Stimulated activated CD8-positive, alpha-beta memory T cell treated with anti-CD3 and anti-CD28 coated beads, Interleukin-12 subunit alpha, Interleukin-12 subunit beta, amount 100 ng/mL, for 24 hours (primary cell): ENCODE data around the gene B9D1.
"Not testable (repeated sequence)": the region's sequence is repeated elsewhere in the genome, so short reads cannot be mapped to it uniquely, and the experiment has no call there.

Source experiments
- DNase-seq: peaks from one replicate; pipeline ENCODE4 v3.0.0-alpha.2; 2020; ENCODE audit errors: extremely low read depth

Gene B9D1

DNA sequence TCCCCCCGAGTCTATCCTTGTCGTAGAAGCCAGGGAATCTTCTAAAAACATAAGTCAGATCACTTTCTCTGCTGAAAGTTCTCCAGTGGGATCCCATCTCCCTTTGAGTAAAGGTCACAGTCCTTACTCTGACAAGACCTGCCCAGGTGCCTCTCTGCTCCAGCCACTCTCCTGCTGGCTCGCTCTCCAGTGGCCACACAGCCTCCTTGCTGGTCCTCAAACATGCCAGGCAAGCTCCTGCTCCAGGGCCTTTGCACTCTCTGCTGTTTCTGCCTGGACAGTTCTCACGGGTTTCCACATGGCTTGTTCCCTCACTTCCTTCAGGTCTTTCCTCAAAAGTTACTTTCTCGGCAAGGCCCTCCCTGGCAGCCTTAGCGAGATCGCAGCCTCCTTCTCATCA, 3.4 kb downstream of the B9D1 start:
- no peak for DNase-seq

DNA sequence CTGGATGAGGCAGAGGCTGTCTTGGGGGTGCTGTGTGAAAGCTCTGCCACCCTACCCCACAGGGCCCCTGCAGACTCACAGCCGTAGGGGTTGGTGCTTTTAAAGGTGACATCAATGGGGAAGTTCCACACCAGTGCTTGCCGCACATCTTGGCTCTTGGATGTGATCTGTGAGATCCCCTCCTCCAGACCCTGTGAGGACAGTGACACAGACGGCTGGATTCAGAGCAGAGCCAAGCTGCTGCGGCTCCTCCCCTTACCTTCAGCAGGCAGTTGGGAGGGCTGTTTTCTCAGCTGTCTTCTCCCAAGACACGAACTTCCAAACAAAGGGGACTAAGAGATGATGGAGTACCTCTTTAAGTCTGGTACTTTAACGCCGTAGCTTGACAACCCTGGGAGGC, 4.8 kb downstream of the B9D1 start:
- no peak for DNase-seq

DNA sequence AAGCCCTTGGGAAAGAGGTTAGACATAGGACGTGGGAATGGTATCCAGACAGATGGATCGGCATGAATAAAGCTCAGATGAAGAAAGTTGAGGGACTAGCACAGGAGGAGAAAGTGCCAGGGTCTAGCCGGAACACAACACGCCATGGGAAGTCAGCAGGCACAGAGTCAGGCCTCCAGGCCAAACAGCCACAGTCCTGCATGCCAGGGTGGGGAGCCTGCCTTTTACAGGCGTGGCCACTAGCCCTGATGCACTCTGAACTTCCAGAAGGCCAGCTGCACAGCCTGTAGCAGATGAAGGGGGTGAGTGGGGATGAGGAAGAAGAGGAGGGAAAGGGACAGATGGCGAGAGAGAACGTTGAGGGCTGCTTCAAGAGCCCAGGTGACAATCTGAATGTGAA, 5.2 kb downstream of the B9D1 start:
- DNase-seq: no peak

DNA sequence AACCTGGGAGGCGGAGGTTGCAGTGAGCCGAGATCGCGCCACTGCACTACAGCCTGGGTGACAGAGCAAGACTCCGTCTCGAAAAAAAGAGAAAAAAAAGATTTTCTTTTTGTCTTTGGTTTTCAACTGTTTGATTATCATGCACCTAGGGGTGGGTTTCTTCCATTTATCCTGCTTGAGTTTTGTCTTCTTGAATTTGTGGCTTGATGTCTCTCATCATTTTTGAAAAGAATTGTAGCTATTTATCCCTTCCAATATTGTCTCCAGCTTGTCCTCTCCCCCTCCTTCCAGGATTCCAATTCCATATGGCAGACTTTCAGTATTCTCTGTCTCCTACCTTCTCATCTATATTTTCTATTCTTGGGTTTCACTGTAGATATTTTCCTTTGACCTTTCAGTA, 7.8 kb downstream of the B9D1 start:
- DNase-seq: no peak

DNA sequence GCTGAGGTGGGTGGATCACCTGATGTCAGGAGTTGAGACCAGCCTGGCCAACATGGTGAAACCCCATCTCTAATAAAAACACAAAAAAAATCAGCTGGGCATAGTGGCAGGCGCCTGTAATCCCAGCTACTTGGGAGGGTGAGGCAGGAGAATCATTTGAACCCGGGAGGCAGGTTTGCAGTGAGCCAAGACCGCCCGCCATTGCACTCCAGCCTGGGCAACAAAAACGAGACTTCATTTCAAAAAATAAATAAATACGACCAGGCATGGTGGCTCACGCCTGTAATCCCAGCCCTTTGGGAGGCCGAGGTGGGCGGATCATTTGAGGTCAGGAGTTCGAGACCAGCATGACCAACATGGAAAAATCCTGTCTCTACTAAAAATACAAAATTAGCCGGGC, 9.1 kb downstream of the B9D1 start:
- DNase-seq: not testable (repeated sequence)

DNA sequence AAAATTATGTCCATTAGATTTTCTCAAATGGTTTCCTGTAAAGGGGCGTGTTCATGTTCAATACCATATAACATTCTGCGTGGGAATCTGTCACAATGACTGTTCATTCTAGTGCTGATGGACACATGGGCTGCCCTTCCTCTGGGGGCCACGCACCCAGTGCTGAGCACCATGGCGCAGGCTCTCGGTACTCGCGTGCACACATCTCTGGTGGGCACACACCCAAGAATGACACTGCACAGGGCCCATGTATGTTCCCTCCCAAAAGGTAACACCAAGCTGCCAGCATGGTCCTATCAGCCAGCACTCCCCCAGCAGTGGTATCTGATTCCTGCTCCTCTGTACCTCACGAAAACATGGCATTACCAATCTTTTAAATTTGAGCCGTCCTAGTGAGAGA, 13.7 kb downstream of the B9D1 start:
- DNase-seq: no peak

DNA sequence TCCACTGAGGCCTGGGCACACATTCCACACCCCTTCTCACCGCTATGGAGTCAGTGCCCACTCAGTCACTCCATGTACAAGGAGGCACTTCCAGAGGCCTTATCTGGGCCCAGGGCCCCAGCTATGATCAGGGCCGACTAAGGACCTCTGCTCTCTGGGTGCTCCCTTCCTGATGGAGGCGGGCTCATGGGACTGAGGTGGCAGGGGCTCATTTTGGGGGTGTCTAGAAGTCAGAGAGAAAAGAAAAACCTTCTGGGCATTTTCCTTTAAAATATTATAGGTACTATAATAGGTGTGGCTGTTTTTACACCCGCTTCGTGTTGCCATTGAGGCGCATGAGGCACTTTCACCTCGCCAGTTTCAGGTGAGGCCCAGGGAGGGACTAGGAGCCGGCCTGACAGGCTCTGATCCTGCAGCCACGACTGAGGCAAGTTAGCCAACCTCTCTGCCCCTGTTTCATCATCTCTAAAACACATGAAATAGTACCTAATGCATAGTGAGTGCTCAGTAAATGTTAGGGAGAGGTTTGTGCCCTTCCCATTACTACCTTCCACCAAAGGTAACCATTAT, 14.4 kb downstream of the B9D1 start:
- no peak for DNase-seq

DNA sequence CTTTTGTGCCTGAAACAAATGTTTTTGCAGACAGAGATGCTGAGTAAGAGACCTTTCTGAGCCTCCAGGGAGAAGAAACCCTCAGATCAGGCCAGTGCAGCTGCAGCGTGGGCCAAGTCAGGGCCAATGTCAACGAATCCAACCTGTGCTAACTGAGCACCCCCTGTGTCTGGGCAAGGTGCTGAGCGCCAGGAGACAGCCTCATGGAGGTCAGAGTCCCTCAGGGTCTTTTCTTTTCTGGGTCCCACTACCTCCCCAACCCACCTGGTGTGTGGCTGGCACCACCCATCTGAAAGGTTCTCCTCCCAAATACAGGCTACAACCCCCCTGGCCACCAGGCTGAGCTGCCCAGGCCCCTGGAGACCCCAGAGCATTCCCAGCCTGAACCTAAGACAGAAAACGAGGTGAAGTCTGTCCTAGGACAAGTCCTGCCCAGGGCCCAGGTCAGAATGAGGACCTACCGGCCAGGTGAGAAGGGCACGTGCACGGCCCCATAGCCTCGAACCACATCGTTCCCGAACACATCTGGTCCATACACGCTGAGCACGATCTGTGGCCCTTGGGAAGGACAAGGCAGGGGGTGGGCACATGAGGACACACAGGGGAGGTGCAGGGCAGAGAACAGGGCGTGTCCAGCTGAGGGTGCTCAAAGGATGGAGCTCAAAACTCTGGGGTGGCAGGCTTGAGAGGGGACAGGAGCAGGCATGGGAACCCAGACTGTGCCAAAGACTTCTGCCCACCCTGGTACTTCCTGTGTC, 15.0 kb downstream of the B9D1 start:
- DNase-seq: no peak

DNA sequence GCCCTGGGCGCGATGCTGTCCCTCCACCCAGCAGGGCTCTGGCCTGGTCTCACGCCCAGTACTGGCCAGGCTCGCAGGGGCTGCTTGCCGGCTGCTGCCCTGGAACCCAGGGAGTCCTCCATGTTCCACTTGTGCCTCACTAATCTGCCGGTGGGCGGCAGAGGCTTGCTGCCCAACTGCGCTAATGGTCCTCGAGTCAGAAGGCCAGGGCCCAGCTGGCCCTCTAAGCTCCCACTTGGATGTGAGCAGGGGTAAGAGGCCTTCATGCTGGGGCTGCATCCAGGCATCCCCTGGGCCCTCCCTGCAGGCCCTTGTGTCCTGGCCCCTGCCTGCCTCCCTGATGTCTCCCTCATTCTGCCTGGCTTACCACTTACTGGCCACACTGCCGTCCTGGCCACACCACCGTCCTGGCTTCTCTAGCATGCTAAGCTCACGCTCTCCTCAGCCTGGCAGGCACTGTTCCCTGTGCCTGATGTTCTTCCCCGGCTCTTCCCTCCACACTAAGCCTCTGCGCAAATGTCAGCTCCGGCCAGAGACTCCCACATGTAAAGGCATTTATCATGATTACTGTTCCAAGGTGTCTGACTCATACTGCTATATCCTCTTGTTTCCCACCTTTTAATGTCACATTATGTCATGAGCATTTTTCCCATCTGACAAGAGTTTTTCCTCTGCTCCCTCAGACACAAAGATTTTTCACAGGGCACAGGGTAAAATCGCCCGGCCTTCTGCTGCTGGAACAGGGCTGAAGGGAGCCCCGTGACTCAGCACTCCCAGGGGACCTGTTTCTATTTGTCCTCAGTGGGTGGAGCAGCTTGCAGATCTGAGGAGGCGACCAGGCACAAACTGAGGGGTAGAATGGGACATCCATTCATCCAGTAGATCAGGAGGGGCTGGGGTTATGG, 15.9 kb downstream of the B9D1 start:
- DNase-seq: no peak

DNA sequence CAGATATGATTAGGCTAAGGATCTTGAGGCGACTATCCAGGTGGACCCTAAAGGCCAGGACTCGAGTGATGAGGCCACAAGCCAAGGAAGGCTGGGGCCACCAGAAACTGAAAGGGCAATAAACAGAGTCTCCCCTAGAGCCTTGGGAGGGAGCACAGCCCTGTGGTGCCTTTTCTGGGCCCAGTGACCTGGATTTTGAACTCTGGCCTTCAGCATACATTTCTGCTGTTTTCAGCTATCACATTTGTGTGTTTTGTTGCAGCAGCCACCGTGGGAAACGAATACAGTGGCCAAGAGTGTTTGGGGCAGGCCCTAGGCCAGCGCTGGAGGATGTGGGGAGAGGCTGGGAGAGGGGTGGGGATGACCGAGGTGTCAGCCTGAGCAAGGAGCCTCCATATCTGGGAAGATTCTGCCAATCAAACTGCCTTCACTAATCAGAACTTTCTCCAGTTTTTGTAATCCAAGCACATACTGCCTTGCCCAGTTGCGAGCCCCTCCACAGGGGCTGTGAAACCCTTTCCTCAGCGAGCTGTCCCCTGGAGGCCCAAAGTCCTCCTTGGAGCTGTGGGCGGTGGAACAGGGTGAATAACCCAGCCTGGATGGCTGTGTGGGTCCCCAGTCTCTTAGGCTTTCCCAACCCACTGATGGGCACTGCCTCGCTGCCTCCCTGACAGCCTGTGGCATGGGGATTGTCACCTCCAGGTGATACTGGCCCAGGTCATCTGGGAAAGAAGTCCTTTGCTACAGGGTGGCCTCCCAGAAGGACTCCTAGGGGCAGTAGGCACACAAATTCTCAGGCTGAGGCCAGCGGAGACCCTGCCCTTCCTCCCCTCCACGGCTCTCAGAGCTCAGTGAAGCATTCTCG, 16.8 kb downstream of the B9D1 start:
- DNase-seq: no peak

DNA sequence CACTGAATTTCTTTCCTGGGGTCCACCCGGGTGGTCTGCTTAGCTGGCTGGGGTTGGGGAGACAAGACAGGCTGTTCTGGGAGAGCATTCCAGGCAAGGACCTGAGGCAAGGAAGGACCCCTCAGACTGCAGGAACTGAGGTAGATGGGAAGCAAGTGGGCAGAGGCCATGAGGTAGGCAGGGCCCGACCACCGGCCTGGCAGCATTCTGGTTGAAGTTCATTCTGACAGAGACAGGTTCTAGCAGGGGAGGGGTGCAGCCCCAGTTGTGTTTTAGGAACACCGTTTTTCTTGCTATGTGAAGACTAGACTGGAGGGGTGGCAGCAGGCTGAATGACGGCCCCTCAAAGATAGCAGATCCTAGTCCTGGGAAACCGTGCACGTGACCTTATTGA, 17.5 kb downstream of the B9D1 start:
- DNase-seq: no peak

DNA sequence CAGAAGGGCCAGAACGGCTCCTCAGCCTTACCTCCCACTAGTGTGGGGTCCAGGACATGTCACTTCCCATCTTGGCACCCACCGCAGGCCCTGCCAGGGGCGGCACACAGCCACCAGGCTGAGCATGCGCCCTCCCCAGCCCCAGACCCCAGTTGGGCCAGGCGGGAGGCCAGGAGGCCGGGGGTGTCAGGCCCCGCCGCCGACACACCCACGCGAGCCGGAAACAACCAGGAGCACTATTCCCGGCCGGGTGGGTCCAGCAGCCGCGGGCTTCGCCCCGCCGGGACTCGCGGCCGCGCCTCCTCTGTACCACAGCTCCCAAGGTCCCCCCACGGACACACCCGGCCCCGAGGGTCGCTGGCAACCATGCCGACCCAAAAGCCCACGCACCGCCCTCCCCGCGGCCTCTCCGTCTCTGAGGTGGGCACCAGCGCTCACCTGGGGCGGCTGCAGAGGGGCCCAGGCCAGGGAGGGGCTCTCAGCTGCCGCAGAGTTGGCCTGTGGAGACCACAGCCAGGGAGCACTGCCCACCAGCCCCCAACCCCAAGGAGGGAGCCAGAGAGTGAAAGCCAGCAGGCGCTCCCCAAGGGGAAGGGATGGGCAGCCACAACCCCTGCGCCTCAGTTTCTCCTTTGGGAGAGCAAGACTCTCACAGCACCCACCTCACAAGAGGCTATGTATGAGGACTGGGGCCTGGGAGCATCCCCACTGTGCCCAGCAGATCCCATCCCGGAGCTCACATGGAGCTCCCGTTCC, 18.0 kb downstream of the B9D1 start:
- no peak for DNase-seq

DNA sequence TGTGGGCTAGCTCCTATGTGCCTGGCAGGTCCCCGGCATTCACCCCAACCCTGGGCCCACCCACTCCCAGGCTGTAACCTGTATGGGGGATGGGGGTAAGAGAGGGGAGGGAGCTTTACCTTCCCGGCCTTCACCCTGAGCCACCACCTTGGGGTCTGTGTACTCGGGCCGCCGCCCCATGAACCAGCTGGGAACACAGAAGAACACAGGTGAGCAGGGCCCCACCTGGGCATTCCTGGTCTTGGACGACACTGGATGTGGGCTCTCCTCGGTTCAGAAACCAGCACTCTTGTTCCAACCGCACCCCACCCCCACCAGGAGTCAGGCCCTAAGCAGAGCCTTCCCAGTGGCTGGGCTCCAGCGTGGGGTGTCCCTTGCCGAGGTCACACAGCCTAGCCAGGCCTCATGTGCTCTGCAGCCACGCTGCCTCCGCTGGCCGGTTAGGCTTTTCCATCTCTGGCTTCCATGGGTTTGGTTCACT, 18.8 kb downstream of the B9D1 start:
- DNase-seq: no peak

DNA sequence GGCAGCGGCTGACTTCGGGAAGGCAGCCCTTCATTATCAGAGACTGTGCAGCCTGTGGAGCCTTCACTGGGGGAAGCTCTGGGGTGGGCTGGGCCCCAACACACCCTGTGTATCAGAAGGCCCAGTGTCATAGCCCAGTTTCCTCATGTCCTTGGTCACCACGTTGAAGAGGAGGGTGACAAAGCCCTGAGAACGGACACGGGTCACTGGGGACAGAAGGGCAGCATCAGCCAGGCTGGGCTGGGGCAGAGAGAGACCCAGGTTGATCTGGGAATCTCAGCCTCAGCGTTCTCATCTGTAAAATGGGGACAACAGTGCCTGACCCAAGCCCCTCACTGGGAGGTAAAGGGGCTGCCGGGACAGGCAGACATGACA, 19.3 kb downstream of the B9D1 start:
- DNase-seq: no peak

DNA sequence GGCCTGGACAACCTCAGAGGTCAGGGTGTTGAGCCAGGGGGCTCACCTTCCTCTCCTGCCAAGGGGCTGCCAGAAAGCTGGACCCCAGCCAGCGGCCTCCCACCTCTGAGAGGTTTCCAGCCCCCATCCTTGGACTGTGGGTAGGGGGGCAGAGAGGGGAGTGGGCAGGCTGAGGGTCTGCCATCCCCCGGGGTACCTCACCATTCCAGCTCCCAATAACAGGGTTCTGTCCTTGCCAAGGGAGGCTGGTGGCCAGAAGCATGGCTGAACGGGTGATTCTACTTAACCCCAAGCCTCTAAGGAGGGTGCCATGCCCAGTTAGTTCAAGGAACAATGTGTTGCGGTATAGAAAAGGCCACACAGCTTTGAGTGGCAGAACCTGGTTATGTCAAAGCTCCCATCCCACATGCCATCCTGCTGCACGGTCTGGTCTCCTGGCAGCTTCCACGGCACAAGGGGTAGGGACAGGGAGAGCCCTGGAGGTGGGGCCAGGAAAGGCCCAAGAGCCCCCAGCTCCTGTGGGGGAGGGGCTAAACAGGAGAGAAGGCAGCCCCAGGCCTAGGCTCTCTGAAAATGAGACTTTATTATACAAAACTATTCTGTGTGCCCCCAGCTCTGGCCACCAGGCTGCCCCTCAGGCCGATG, 19.8 kb downstream of the B9D1 start:
- DNase-seq: no peak

DNA sequence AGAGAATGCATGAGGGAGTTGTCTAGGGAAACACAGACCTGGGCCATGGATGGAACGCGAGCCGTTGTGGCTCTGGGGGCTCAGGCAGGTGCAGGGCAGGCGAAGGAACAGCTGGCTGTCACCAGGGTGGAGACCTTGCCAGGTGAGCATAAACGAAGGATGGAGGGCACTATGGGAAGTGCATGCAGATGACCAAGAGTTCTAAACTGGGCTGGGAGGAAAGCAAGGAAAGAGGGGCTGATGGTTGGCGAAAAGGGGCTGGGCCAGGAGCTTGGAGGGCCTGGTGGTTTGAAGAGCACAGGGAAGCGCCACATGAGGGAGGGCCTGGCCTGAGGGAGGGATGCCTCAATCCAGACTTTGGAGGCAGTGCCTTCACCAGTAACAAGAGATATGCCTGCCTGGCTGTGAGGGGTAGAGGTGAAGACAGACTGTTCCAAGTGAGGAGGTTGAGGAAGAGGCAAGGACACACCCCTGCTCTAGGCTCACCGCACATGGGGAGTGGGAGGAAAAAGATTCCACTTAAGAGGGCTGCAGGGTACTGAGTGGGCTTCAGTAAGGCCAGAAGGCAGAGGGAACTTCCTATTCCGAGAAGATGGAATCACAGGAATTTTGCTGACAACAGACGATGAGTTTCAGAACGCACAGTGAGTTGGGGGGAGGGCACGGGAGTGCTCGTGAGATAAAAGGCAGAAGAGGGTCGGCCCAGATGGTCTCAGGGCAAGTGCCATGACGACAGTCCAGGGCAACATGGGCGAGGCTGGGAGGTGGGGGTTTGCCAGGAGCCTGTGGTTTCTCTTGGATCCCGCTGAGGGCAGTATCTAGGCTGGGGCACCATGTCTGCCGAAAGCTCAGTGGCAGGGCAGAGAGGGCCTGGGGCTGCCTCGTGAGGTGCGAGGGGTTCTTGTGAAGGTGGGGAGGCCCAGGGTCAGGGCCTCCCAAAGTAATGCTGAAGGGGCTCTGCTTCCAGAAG, 20.6 kb downstream of the B9D1 start:
- no peak for DNase-seq

DNA sequence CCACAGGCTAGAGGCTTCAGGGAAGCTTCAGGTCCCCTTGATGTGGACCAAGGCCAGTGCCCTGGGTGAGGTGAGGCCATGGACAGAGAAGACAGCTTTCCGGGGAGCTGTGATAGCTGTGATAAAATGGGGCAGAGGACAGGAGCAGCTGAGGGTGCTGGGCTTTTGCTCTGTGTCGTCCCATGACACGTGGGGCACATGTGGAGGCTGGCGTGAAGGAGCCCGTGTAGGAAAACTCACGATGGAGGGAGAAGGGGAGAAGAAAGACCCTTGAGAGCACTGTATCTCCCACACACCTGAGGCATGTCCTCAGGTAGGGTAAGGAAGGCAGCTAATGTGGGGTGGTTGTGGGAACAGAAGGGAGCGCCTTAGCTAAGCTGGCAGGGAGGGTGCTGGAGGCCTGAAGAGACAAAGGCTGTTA, 21.3 kb downstream of the B9D1 start:
- no peak for DNase-seq

DNA sequence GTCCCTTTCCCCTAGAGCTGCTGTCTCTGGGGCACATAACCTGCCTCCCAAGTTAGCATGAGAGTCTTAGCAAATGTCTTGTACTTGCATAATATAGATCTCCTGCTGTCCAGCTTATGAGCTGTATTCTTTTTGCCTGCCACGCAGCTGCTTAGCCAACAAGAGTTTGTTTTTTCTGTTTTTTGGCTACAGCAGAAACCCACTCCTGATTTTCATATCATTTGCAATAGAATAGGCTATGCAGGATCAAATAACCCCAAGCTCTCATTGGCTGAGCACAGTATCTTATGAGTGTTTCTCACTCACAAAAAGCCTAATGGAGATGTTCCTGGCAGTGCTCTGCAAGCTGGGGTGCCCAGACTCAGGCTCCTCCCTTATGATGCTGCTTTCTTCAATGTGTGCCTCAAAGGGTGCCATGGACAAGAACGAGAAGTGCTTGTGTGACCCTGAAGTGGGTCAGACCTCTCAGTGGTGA, 23.1 kb downstream of the B9D1 start:
- DNase-seq: no peak
